ENCODE results near the gene ROBO1.

DNA sequence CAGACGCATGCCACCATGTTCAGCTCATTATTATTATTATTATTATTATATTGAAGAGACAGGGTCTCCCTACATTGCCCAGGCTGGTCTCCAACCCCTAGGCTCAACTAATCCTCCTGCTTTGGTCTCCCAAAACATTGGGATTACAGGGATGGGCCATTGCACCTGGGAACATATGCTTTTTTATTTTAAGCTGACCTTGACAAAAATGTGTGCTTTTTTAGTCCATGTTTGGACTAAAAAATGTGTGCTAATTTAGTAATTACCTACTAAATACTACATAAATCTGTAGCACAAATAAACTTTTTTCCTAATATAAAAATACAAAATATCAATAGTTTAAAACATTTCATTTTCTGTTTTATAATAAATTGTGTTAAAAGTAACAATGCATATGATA lies 693.2 kb downstream of the ROBO1 start:
- TF ChIP-seq, protein P1, sequence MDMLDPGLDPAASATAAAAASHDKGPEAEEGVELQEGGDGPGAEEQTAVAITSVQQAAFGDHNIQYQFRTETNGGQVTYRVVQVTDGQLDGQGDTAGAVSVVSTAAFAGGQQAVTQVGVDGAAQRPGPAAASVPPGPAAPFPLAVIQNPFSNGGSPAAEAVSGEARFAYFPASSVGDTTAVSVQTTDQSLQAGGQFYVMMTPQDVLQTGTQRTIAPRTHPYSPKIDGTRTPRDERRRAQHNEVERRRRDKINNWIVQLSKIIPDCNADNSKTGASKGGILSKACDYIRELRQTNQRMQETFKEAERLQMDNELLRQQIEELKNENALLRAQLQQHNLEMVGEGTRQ (IDR thresholded peaks at IDR 0.05; ENCODE audit: low read length): no peak
- no peak for TF ChIP-seq YY1 (IDR thresholded peaks at IDR 0.05; ENCODE audit: low read depth, low read length)
- no peak for TF ChIP-seq PHF8 (conservative IDR thresholded peaks at IDR 0.05; ENCODE audit: low read depth, low read length)
- no peak for TF ChIP-seq MAX (IDR thresholded peaks at IDR 0.05)
- no peak for TF ChIP-seq TBP (IDR thresholded peaks at IDR 0.05; ENCODE audit: low read depth, low read length)
- TF ChIP-seq CTCF (IDR thresholded peaks at IDR 0.05; ENCODE audit: control extremely low read depth in 1 of 3, insufficient read depth in 1 of 3, low read depth in 1 of 3, low read length in 3 of 3): no peak
- no peak for TF ChIP-seq NRF1 (IDR thresholded peaks at IDR 0.05; ENCODE audit: low read depth, low read length)
- no peak for TF ChIP-seq POLR2A (IDR thresholded peaks at IDR 0.05; ENCODE audit: control extremely low read depth in 1 of 2, low read depth in 2 of 2, low read length in 2 of 2)
- no peak for TF ChIP-seq RAD21 (IDR thresholded peaks at IDR 0.05 in 1 of 2, conservative IDR thresholded peaks at IDR 0.05 in 1 of 2; ENCODE audit: low read depth in 2 of 2, low read length in 2 of 2)
- no peak for TF ChIP-seq EZH2 (IDR thresholded peaks at IDR 0.05; ENCODE audit: low read depth, low read length, severe bottlenecking)
- no peak for TF ChIP-seq ZNF274 (IDR thresholded peaks at IDR 0.05; ENCODE audit: borderline replicate concordance, extremely low read depth, low read length)
- TF ChIP-seq KDM5A (IDR thresholded peaks at IDR 0.05; ENCODE audit: low read length): no peak
- no peak for TF ChIP-seq POLR2AphosphoS5 (IDR thresholded peaks at IDR 0.05; ENCODE audit: low read depth, low read length)
